Kidney (tissue), 14 donors: ENCODE data around the gene CTIF. TPM values are rescaled to one million over a fixed set of nuclear protein-coding genes. Genes with fewer than 3 reads are reported as not detected.
A peak's percentile ranks its signal among the peaks of the same experiment; 100 is the strongest.

Experiments used
- DNase-seq, 5 donors: peaks; one replicate each; pipeline ENCODE4 v3.0.0-alpha.2; 2013 to 2020
- FAIRE-seq: peaks from 2 replicates; lab custom pipeline; 2012; peaks lifted over from hg19 to GRCh38; lab: Jason Lieb, UNC
- H3K27ac ChIP-seq, 2 donors: one replicate each; pipeline ENCODE4 v1.7.0; 2013; ENCODE audit warnings: low read depth in 2 of 2, low read length in 2 of 2, inconsistent platforms in 1 of 2
- H3K27me3 ChIP-seq: one replicate; pipeline ENCODE4 v1.7.1; 2013; ENCODE audit warnings: low read length, inconsistent platforms; ENCODE audit not compliant: control insufficient read depth, insufficient read depth
- H3K36me3 ChIP-seq, 3 donors: one replicate each; pipeline versions ENCODE4 v1.7.0 to v1.7.1; 2013; ENCODE audit warnings: low read length in 3 of 3, control low read depth in 1 of 3, inconsistent platforms in 1 of 3; ENCODE audit not compliant: insufficient read depth in 3 of 3, control insufficient read depth in 2 of 3
- H3K4me1 ChIP-seq, 3 donors: one replicate each; pipeline versions ENCODE4 v1.7.0 to v1.7.1; 2013; ENCODE audit warnings: low read length in 3 of 3, inconsistent platforms in 1 of 3, low read depth in 1 of 3; ENCODE audit not compliant: control insufficient read depth in 2 of 3, insufficient read depth in 2 of 3
- H3K4me3 ChIP-seq, 3 donors: one replicate each; pipeline versions ENCODE4 v1.7.0 to v1.8.1; 2013; ENCODE audit warnings: low read length in 3 of 3, control low read depth in 1 of 3, inconsistent platforms in 1 of 3
- H3K9ac ChIP-seq, 3 donors: one replicate each; pipeline versions ENCODE4 v1.7.0 to v1.7.1; 2013; ENCODE audit warnings: low read length in 3 of 3, control low read depth in 1 of 3, inconsistent platforms in 1 of 3
- H3K9me3 ChIP-seq, 3 donors: one replicate each; pipeline versions ENCODE4 v1.7.0 to v1.7.1; 2013; ENCODE audit warnings: low read length in 3 of 3, control low read depth in 1 of 3, inconsistent platforms in 1 of 3; ENCODE audit not compliant: control insufficient read depth in 2 of 3, insufficient read depth in 1 of 3
- intact Hi-C: fragments of 100-400 bp; cut with DNase I; formaldehyde crosslinking; loops from one replicate; pipeline ENCODE4 v1.11.1; 2022
- polyA plus RNA-seq: library from polyadenylated mRNA; stranded (reverse); fragments of 350-450 nt; fragmentation: Illumina TruSeq; extraction: RNeasy Lipid Tissue Mini Kit (QIAGEN cat#74804); gene quantifications from one replicate; pipeline ENCODE4 v1.2.3, GENCODE V29; 2014; ENCODE audit warnings: low read depth, low replicate concordance; ENCODE audit not compliant: insufficient read depth
- total RNA-seq: library from RNA; stranded (reverse); fragmentation: NEBNext Ultra II Directional; extraction: Animal tissue kit (Norgen Biotek cat#: 25700); gene quantifications from one replicate; pipeline ENCODE4 v1.2.1, GENCODE V29; 2021
- TF ChIP-seq, protein P1 (sequence below): IDR thresholded peaks from 3 replicates; pipeline ENCODE4 v1.5.1; 2012; ENCODE audit warnings: mild to moderate bottlenecking, moderate library complexity, borderline replicate concordance; ENCODE audit not compliant: insufficient read depth; ENCODE audit errors: extremely low read depth
- donor health status: control.
- donor health status: control.
- donor health status: control.
- donor health status: control.
- donor health status: control.
- donor health status: DM: yes; HTN: yes; CAD: no.
- donor health status: Normal renal cell carcinoma (clear cell type).

CTIF gene
- total and polyA plus RNA-seq, 2 donors from 2014 or later, result 37.3 to 41.9 TPM

DNA sequence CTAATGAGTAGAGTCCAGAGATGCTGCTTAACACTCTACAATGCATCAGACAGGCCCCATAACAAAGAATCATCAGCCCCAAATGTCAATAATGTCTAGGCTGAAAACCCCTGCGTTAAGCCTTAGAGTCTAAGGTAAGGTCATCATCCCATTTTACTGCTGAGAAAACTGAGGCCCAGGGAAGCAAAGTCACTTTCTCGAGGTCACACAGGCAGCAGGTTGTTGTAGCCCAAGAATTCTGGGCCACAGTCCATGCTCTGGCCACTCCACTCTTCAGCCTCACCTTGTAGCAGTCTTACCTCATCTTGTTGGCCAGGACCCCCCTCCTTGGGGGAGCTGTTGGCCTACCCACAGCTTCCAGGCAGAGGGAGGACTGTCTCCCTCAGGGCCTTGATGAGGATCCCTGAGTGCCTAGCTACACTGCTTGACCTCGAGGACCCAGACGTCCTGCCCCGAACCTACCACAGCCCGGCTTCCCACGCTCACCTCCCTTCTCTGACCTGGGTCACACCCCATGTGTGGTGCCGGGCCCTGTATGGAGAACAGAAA is 357.6 kb downstream of the CTIF start:
- FAIRE-seq (no peak), DNase-seq (peak in 1 of 5 donors; percentile 46)
- intact Hi-C loops, result loop anchor here (10.0 kb wide), 1 partner anchor 62 kb away; no protein-coding TSS in a partner anchor
- Histone ChIP-seq H3K9me3 (no peaks in the 10 kb centered on the region), H3K4me1 (peaks cover 0 to 1% (median 0%) of the 10 kb centered on the region in 3 donors), H3K27ac (no peak overlapping the region), H3K9ac (no peak overlapping the region), H3K36me3 (no peaks in the 10 kb centered on the region), H3K4me3 (no peak overlapping the region), H3K27me3 (no peaks in the 10 kb centered on the region)
- TF ChIP-seq, protein P1, sequence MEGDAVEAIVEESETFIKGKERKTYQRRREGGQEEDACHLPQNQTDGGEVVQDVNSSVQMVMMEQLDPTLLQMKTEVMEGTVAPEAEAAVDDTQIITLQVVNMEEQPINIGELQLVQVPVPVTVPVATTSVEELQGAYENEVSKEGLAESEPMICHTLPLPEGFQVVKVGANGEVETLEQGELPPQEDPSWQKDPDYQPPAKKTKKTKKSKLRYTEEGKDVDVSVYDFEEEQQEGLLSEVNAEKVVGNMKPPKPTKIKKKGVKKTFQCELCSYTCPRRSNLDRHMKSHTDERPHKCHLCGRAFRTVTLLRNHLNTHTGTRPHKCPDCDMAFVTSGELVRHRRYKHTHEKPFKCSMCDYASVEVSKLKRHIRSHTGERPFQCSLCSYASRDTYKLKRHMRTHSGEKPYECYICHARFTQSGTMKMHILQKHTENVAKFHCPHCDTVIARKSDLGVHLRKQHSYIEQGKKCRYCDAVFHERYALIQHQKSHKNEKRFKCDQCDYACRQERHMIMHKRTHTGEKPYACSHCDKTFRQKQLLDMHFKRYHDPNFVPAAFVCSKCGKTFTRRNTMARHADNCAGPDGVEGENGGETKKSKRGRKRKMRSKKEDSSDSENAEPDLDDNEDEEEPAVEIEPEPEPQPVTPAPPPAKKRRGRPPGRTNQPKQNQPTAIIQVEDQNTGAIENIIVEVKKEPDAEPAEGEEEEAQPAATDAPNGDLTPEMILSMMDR, result no peak

DNA sequence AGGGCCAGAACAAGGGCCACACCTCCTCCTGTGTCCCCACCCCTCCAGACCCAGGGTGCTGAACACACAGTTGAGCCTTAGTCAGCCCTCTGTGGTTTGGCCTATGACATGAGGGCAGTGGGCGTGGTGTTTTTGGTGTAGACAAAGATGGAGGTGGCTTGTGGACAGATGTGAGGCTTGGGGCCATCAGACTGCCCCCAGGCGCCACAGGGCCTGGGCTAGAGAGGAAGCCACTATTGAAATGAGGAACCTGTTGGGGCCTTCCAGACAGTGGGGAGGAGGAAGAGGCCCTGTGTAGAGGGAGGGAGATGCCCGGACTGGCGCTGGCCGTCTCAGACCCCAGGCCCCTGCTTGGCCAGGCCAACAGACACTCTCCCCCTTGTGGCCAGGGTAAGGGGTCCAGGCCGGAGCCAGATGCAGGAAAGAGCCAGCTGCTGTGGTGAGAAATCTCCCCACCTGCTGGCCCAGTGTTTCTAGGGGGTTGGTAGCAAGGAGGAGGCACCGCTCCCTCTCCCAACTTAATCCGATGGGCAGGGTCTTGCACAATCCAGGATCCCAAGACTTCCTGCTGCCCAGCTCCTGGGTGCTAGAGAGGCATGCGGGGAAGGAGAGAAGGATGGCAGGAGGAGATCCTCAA is 358.2 kb downstream of the CTIF start:
- Histone ChIP-seq H3K36me3 (no peaks in the 10 kb centered on the region), H3K4me3 (no peak overlapping the region), H3K27ac (no peak overlapping the region), H3K4me1 (peaks cover 0 to 6% (median 3%) of the 10 kb centered on the region in 3 donors), H3K9ac (no peak overlapping the region), H3K27me3 (no peaks in the 10 kb centered on the region), H3K9me3 (no peaks in the 10 kb centered on the region)
- intact Hi-C loops, result loop anchor here (10.0 kb wide), 1 partner anchor 62 kb away; no protein-coding TSS in a partner anchor
- DNase-seq (peak in 2 of 5 donors; percentile 59 to 78), FAIRE-seq (no peak)
- TF ChIP-seq, protein P1, result no peak

DNA sequence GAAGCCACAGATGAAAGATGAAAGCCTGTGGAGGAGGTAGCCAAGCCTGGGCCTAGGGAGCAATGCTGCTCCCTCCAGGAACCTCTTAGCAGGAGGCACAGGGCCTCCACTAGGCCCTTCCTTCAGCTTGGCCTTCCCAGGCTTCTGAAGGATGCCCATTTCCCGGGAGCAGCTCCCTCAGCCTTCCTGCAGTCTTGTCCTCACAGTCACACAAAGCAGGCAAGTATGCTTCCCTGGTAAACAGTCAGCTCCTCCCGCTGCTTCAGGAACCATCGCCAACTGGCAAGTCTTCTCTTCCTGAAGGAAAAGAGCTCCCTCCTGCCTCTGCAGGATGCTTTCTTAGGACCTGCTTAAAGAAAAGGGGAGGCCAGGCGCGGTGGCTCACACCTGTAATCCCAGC is 358.7 kb downstream of the CTIF start:
- no peaks in the 10 kb centered on the region for H3K36me3 ChIP-seq
- no peak overlapping the region for H3K27ac ChIP-seq

More for the DNA sequence above, 358.7 kb downstream of the CTIF start:
- Histone ChIP-seq H3K9ac (no peak overlapping the region), H3K4me3 (no peak overlapping the region), H3K4me1 (peaks cover 0 to 11% (median 8%) of the 10 kb centered on the region in 3 donors), H3K27me3 (no peaks in the 10 kb centered on the region), H3K9me3 (no peaks in the 10 kb centered on the region)
- DNase-seq (peak in 1 of 5 donors; percentile 29), FAIRE-seq (no peak)
- TF ChIP-seq, protein P1, result no peak
- intact Hi-C loops, result loop anchor here (10.0 kb wide), 1 partner anchor 63 kb away; no protein-coding TSS in a partner anchor
